Measurements from ENCODE around the gene ARFGEF2. TPM values are rescaled to one million over a fixed set of nuclear protein-coding genes. Genes with fewer than 3 reads are reported as not detected.

The ARFGEF2 gene
- total and polyA plus RNA-seq, 2 of the 8 experiments (the other 6 are each of a cell fraction or from before 2014, with no cell fraction given), result 8.1 to 21.8 TPM

DNA sequence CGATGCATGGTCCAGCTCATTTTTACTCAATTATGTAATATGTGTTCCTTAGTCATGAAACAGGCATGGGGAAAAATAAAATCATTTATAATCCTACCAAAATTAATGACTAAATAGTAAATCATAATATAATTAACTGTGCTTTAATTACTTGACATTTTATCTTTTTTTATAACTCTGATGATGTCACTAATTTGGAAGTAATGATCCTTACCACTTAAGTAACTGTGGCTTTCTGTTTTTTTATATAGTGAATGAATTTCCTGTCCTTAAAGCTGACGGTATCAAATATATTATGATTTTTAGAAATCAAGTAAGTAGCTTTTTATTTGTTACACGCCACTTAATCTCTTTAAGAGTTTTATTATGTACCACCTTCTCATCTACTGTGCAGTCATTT is 156.8 kb downstream of the ARFGEF2 start:
- TF ChIP-seq RAD21 (IDR thresholded peaks at IDR 0.05 in 1 of 2, conservative IDR thresholded peaks at IDR 0.05 in 1 of 2; ENCODE audit: low read depth in 2 of 2, low read length in 2 of 2) (no peak), SRF (IDR thresholded peaks at IDR 0.05; ENCODE audit: low read depth, low read length) (no peak)
- H3K23ac ChIP-seq (ENCODE audit: insufficient read length), result no peak overlapping the region
- H2BK15ac ChIP-seq (ENCODE audit: low read length), result no peak overlapping the region
- ChIA-PET POLR2A (ENCODE audit: partially characterized antibody) (interaction anchor here (0.7 to 2.0 kb wide), 7 partner anchors 8 to 42 kb away, joined by 3 to 5 read pairs (median 3); no protein-coding TSS in a partner anchor), CTCF (ENCODE audit: partially characterized antibody) (interaction anchor here (1.3 kb wide), 1 partner anchor 18 kb away, joined by 3 read pairs; no protein-coding TSS in a partner anchor)
- no peaks in the 10 kb centered on the region for H3K23me2 ChIP-seq (ENCODE audit: low read depth, low read length)
- peaks cover 31 to 98% (median 77%) of the 10 kb centered on the region in 4 experiments for H3K36me3 ChIP-seq (ENCODE audit: control insufficient read depth in 2 of 4, insufficient read depth in 4 of 4, low read length in 3 of 4)
- no peak overlapping the region for H2BK5ac ChIP-seq (ENCODE audit: low read depth, low read length)
- no peaks in the 10 kb centered on the region for H3K4me1 ChIP-seq (replicated peaks in 1 of 4; ENCODE audit: control insufficient read depth in 3 of 4, insufficient read depth in 4 of 4, low read length in 3 of 4)
- H3K4me3 ChIP-seq (ENCODE audit: extremely low read depth in 1 of 4, insufficient read depth in 2 of 4, low read depth in 3 of 4, low read length in 4 of 4), result no peak overlapping the region
- H3K79me1 ChIP-seq (ENCODE audit: low read depth, low read length), result no peaks in the 10 kb centered on the region
- no peak overlapping the region for H3K27ac ChIP-seq (ENCODE audit: low read depth, low read length)
- peaks cover 0 to 2% of the 10 kb centered on the region in 2 experiments for H4K20me1 ChIP-seq (replicated peaks in 1 of 2; ENCODE audit: control insufficient read depth in 1 of 2, insufficient read depth in 2 of 2, low read length in 2 of 2)
- H3K4me2 ChIP-seq (ENCODE audit: insufficient read depth in 1 of 2, low read depth in 2 of 2, low read length in 2 of 2), result no peak overlapping the region
- H3K27me3 ChIP-seq (replicated peaks in 1 of 4; ENCODE audit: control insufficient read depth in 3 of 4, extremely low read depth in 1 of 4, insufficient read depth in 3 of 4, low read length in 3 of 4), result no peaks in the 10 kb centered on the region
- no peak overlapping the region for H2AFZ ChIP-seq (ENCODE audit: low read length)
- H3K9me3 ChIP-seq (ENCODE audit: insufficient read depth in 2 of 2, low read depth in 1 of 2, low read length in 1 of 2), result no peaks in the 10 kb centered on the region
- WGBS, 2 experiments (ENCODE audit: extremely low coverage in 1 of 2, insufficient coverage in 1 of 2, insufficient read length in 1 of 2, insufficient replicate concordance in 2 of 2, low coverage in 1 of 2, low lambda C conversion rate in 2 of 2, missing lambda C conversion rate in 1 of 2), result 91% methylated on average over 3 of the region's 3 CpGs; no CpG with 5 or more reads in 1 of the 2 experiments
- no peak overlapping the region for H4K5ac ChIP-seq (ENCODE audit: insufficient read length, low read depth, low read length)
- H3K14ac ChIP-seq (ENCODE audit: insufficient read length), result no peak overlapping the region
- DNase-seq (ENCODE audit: low read depth in 1 of 2, low spot score in 2 of 2), result no peak
- no peak overlapping the region for H2BK20ac ChIP-seq (ENCODE audit: low read length)
- no peak for FAIRE-seq
- H2AK5ac ChIP-seq (ENCODE audit: low read depth, low read length), result no peak overlapping the region
- no peaks in the 10 kb centered on the region; a peak in 1 of 4 replicates for H3K79me2 ChIP-seq (ENCODE audit: control insufficient read depth in 1 of 2, insufficient read depth in 2 of 2, low read length in 2 of 2)
- no peak overlapping the region for H2BK120ac ChIP-seq (replicated peaks; ENCODE audit: low read depth, low read length)
- no peak overlapping the region for H3K9ac ChIP-seq (replicated peaks in 1 of 4; ENCODE audit: extremely low read depth in 1 of 4, low read depth in 3 of 4, low read length in 3 of 4)
- no peak overlapping the region for H4K8ac ChIP-seq (ENCODE audit: extremely low read depth, insufficient read depth, low read length)
- no peak overlapping the region for H2BK12ac ChIP-seq (ENCODE audit: low read depth, low read length)
- no peak overlapping the region for H4K91ac ChIP-seq (replicated peaks; ENCODE audit: insufficient read length, low read length)
- no peak overlapping the region for H3K4ac ChIP-seq (replicated peaks; ENCODE audit: insufficient read length, low read depth, low read length)
- no peak overlapping the region for H3K18ac ChIP-seq (ENCODE audit: extremely low read depth, low read length)
- no peak overlapping the region for H3K56ac ChIP-seq (replicated peaks; ENCODE audit: insufficient read length, low read depth, low read length)

Measured in H1 (cell line).